HAP-1 (cell line): ENCODE data around the gene SYT8.

ENCODE experiments used
- DNase-seq, 2 experiments: peaks; one replicate each; pipeline ENCODE4 v3.0.0-alpha.2; 2016 to 2020; ENCODE audit warnings: low spot score in 2 of 2
- H3K27me3 ChIP-seq: fragments of 250-450 bp; sonication (Bioruptor Pico); 2 replicates; pipeline ENCODE4 v1.5.1; 2020; ENCODE audit warnings: low read depth, mild to moderate bottlenecking, moderate library complexity
- H3K36me3 ChIP-seq: fragments of 250-450 bp; sonication (Bioruptor Pico); replicated peaks from 2 replicates; pipeline ENCODE4 v1.5.1; 2020; ENCODE audit warnings: mild to moderate bottlenecking
- H3K4me1 ChIP-seq: fragments of 250-450 bp; sonication (Bioruptor Pico); 2 replicates; pipeline ENCODE4 v1.5.1; 2020; ENCODE audit warnings: mild to moderate bottlenecking
- H3K4me3 ChIP-seq: fragments of 250-450 bp; sonication (Bioruptor Pico); 2 replicates; pipeline ENCODE4 v1.5.1; 2020; ENCODE audit warnings: mild to moderate bottlenecking, moderate library complexity
- H3K9me3 ChIP-seq: fragments of 250-450 bp; sonication (Bioruptor Pico); 2 replicates; pipeline ENCODE4 v1.5.1; 2020; ENCODE audit warnings: mild to moderate bottlenecking, moderate library complexity
- in situ Hi-C: fragments of 300-500 bp; cut with MboI; formaldehyde crosslinking; loops from 3 replicates; pipeline ENCODE4 v1.14.3; 2020; ENCODE audit warnings: low sequenced_read_pairs, inconsistent platforms, mixed read lengths

The SYT8 gene

DNA sequence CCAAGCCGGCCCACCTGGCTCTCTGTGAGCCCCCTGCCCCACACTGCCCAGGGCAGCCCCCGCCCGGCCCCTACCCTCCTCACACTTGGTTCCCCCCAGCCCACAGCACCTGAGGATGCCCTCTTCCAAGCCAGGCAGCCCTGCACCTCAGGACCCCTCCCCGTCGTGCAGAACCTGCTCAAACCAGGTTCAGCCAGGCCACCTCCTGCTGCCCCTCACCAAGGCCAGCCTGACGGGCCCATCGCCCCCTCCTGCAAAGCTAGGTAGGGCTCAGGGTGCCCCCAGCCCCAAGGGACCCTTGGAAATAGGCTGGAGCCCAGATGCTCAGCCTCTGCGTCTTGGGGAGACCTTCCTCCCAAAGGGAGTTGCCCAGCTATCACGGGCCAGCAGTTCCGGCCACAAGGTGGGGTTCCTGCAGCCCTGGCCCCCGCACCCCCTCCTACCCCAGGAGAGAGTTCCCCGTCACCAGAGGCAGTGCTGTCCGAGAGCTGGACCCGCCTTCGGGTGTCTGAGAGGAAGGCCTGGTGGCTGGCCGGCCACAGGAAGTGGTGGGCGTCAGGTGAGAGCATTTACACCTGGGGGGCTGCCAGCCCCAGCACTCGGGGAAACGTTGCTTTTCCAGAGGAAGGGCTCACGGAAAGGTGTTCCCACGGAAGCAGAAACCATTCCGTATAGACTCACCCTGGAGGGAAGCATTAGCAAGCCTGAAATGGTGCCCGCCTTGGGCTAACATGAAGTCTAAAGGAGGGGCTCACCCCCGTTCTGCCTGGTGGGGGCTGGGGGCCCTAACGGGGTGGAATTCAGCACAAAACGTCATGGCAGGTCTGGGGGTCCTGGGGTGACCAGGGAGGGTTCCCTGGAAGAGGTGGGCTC lies 3.2 kb upstream of the SYT8 start:
- no peaks in the 10 kb centered on the region; the same call in 1 of the 2 replicates for H3K4me1 ChIP-seq
- in situ Hi-C loops = no loop called here
- H3K9me3 ChIP-seq = no peaks in the 10 kb centered on the region
- no peak overlapping the region for H3K4me3 ChIP-seq
- no peaks in the 10 kb centered on the region for H3K36me3 ChIP-seq
- no peaks in the 10 kb centered on the region for H3K27me3 ChIP-seq
- DNase-seq = no peak

DNA sequence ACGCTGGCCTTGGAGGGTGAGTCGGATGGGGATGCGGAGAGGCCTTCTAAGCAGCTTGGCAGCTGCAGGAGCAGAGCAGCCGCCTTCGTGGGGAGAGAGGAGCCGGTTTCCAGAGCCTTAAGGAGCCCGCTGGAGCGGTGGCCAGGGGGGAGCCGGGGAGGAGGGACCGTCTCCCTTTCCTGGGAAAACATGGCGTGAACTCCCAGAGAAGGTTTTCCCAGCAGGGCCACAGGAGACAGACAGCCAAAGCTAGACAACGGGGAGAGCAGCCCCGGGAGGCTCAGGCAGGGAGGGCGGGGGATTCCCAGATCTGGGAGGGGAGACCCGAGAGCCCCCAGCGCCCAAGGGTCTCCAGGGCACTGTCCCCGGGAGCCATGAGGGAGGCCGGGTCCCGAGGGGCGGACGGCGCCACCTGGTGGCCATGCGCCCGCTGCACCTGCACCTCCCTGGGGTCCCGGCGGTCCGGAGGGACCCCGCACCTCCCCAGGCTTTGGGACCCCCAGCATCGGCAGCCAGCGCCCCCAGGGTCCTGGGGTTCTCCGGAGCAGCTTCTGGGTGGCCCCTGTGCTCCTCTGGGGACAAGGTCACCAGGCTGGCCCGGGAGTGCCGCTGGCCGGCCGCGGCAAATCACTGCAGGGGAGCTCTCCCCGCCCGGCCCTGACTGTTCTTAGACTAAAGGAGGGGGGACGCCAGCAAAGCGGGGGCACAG lies 2.4 kb upstream of the SYT8 start:
- Histone ChIP-seq H3K4me1 (no peaks in the 10 kb centered on the region; the same call in 1 of the 2 replicates), H3K4me3 (peak overlapping the region; percentile 19), H3K9me3 (no peaks in the 10 kb centered on the region), H3K36me3 (no peaks in the 10 kb centered on the region), H3K27me3 (no peaks in the 10 kb centered on the region)
- DNase-seq = peak; percentile 19 to 81
- in situ Hi-C loops = no loop called here

DNA sequence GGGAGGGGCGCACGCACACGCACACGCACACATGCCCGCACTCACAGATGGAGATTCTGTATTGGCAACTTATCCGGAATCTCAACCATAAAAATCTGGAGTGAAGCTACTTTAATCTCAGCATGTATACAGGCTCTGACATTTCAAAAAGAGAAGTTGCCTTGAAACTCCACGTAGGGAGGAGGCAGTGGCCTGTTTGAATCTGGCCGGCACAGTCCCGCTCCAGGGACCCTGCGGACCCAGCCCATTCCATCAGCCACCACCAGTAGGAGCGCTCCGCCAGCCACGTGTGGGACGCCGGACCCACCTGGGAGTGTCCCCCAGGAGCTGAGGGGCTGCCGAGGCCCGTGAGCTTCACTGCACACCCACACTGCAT lies 1.9 kb upstream of the SYT8 start:
- in situ Hi-C loops = no loop called here

DNA sequence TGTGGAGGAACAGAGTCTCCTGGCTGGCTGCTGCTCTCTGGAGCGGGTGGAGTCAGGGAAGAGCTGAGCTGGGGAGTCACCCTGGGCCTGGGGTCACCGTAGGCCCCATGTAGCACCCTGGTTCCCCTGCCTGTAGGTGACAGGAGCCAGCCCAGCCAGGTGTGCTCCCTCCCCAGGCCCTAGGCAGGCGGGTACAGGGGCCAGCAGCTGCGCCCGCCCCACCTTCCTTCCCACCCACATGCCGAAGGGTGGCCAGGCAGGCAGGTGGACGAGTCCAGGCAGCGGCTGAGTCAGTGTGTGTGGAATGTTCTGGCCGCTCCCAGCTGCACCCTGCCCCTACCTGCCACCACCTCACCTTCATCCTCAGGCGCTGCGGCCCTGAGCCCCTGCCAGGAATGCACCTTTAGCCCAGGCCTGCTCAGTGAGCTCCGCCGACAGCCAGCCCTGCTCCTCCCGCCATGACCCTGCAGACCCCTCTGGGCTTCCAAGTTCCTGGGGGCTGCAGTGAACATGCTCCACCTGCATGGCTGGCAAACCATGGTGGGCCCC lies 654 bp upstream of the SYT8 start:
- Histone ChIP-seq H3K4me3 (no peak overlapping the region), H3K27me3 (no peaks in the 10 kb centered on the region), H3K9me3 (no peaks in the 10 kb centered on the region), H3K36me3 (no peaks in the 10 kb centered on the region), H3K4me1 (no peaks in the 10 kb centered on the region; the same call in 1 of the 2 replicates)
- in situ Hi-C loops = no loop called here
- DNase-seq = no peak

More for the DNA sequence above, 1.9 kb upstream of the SYT8 start:
- H3K4me3 ChIP-seq = no peak overlapping the region
- H3K36me3 ChIP-seq = no peaks in the 10 kb centered on the region
- H3K9me3 ChIP-seq = no peaks in the 10 kb centered on the region
- no peak for DNase-seq
- no peaks in the 10 kb centered on the region for H3K27me3 ChIP-seq
- H3K4me1 ChIP-seq = no peaks in the 10 kb centered on the region; the same call in 1 of the 2 replicates

DNA sequence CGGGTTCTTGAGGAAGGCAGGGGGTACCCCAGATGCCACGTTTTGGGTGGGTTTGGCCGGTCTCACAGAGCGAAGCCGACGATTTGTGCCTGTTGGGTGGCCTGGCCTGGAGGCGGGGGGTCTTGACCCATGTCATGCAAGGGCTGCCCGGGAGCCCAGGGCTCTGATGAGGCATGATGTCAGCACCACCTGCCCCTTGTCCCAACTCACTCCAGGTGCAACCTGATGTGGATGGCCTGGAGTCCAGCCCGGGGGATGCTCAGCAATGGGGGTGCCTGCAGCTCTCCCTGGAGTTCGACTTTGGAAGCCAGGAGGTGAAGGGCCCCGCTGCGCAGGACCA lies 851 bp downstream of the SYT8 start:
- H3K36me3 ChIP-seq = no peaks in the 10 kb centered on the region
- no peak overlapping the region for H3K4me3 ChIP-seq
- no peaks in the 10 kb centered on the region for H3K9me3 ChIP-seq
- no peak for DNase-seq
- in situ Hi-C loops = no loop called here
- no peaks in the 10 kb centered on the region for H3K27me3 ChIP-seq
- no peaks in the 10 kb centered on the region; the same call in 1 of the 2 replicates for H3K4me1 ChIP-seq

DNA sequence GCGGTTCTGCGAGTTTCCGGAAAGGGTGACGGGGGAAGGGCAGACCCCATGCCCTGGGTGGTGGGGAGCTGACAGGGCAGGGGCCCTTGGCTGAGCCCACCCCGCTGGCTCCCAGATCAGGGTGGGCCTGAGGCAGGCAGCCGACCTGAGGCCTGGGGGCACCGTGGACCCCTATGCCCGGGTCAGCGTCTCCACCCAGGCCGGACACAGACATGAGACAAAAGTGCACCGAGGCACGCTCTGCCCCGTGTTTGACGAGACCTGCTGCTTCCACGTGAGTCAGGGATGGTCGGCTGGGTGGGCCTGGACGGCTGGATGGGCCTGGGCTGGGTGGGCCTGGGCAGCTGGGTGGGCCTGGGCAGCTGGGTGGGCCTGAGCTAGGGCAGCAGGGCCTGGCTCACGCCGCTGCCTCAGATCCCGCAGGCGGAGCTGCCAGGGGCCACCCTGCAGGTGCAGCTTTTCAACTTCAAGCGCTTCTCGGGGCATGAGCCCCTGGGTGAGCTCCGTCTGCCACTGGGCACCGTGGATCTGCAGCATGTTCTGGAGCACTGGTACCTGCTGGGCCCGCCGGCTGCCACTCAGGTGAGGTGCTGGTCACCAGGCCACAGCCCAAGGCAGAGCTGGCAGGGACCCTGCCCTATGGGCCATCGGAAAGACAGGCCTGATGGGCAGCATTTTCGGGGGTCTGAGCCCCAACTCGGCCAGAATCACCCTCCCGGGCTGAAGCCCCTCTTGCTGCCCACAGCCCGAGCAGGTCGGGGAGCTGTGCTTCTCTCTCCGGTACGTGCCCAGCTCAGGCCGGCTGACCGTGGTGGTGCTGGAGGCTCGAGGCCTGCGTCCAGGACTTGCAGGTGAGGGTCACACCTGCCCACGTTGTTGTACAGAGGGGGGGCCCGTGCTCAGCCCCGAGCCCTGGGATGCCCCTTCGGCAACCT lies 1.5 kb downstream of the SYT8 start:
- no peaks in the 10 kb centered on the region for H3K27me3 ChIP-seq
- H3K36me3 ChIP-seq = no peaks in the 10 kb centered on the region
- no peak for DNase-seq
- in situ Hi-C loops = no loop called here
- H3K4me3 ChIP-seq = no peak overlapping the region
- no peaks in the 10 kb centered on the region for H3K9me3 ChIP-seq
- H3K4me1 ChIP-seq = no peaks in the 10 kb centered on the region; the same call in 1 of the 2 replicates

DNA sequence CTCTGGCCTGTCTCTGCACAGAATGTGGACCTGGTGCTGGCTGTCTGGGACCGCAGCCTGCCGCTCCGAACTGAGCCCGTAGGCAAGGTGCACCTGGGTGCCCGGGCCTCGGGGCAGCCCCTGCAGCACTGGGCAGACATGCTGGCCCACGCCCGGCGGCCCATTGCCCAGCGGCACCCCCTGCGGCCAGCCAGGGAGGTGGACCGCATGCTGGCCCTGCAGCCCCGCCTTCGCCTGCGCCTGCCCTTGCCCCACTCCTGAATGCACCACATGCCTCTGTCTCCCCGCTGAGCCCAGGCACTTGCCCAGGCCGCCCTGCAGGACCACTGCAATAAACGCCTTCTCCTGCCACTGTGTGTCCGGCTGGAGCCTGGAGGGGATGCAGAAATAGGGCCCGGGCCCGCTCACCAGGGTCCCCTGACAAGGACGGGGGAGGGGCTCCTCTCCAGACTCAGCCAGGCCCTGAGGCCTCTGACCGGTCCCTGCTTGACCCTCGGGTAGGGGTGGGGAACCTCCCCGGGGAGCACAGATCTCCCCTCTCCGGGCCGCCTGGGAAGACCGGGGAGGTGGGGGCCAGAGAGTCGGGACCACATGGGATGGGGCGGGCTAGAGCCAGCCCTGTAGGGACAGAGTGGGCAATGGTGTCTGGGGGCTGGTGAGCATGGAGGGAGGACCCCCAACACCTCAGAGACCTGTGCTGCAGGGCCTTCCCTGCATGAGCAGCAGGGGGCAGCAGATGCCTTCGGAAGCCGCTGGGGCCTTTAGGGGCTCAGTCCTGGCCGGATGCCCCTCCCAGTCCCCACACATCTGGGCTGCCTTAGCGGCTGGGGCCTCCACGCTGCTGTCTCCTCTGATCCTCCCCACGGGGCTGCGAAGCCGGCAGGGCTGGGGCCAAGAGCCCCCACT lies 2.6 kb downstream of the SYT8 start:
- in situ Hi-C loops = no loop called here
- DNase-seq = peak; percentile 52 to 86
- Histone ChIP-seq H3K36me3 (no peaks in the 10 kb centered on the region), H3K27me3 (no peaks in the 10 kb centered on the region), H3K4me1 (no peaks in the 10 kb centered on the region; the same call in 1 of the 2 replicates), H3K9me3 (no peaks in the 10 kb centered on the region), H3K4me3 (no peak overlapping the region)

DNA sequence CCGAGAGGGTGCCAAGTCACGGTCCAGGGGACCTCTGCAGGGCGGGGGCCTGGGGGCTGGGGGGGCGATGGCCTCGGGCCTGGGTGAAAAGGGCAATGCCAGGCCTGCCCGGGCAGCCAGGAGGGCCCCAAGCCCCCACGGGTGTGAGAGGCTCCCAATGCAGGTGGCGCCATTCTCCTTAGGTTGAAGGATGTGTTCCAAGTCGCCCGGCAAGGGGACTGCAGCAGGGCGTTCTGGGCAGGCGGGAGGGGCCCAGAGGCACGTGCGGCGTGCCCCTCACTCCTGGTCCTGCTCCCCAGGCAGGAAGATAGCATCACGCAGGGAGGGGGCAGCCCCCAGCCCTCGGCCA lies 3.3 kb downstream of the SYT8 start:
- H3K4me3 ChIP-seq = no peak overlapping the region
- no peak for DNase-seq
- in situ Hi-C loops = no loop called here
- no peaks in the 10 kb centered on the region for H3K27me3 ChIP-seq
- H3K36me3 ChIP-seq = no peaks in the 10 kb centered on the region
- no peaks in the 10 kb centered on the region for H3K9me3 ChIP-seq
- H3K4me1 ChIP-seq = no peaks in the 10 kb centered on the region

DNA sequence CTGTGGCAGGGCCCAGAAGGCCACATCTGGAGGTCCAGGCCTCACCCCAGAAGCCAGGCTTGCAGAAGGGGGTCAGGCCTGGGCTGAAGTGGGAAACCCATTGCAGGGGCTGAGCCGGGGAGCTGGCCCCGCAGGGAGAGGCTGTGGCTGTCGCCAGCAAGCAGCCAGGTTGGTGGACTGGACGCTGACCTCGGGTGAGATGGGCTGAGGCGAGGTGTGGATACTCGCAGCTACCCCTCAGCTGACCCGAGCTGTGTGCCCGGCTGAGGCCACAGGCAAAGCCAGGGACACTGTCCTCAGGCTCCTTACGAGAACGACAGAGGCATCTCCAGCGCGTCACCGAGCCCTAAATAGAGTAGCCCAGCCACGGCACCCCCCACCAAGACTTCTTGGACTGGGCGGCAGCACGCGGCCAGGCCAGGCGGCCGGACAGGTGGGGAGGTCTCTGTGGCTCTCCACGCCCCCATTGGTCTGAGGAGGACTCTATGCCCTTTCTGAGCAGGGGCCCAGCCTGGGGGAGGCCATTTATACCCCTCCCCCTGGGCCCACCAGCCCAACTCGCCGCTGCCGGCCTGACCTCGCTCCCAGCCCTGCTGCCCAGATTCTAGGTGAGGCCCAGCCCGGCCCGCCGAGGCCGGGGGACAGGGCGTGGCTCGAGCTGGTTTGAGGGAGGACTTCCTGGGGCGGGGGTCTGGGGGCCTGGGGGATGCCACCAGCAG lies 3.8 kb downstream of the SYT8 start, which contains the start of gene TNNI2:
TNNI2 (plus strand) TSS at position 556 of the 719 bp plus-strand sequence. CDS start 716 bp downstream, outside the sequence.
- H3K4me1 ChIP-seq = no peaks in the 10 kb centered on the region
- no peaks in the 10 kb centered on the region for H3K27me3 ChIP-seq
- H3K4me3 ChIP-seq = no peak within 1 kb of the TSS
- H3K9me3 ChIP-seq = no peaks in the 10 kb centered on the region
- in situ Hi-C loops = no loop called here
- DNase-seq = no peak
- H3K36me3 ChIP-seq = no peaks in the 10 kb centered on the region

DNA sequence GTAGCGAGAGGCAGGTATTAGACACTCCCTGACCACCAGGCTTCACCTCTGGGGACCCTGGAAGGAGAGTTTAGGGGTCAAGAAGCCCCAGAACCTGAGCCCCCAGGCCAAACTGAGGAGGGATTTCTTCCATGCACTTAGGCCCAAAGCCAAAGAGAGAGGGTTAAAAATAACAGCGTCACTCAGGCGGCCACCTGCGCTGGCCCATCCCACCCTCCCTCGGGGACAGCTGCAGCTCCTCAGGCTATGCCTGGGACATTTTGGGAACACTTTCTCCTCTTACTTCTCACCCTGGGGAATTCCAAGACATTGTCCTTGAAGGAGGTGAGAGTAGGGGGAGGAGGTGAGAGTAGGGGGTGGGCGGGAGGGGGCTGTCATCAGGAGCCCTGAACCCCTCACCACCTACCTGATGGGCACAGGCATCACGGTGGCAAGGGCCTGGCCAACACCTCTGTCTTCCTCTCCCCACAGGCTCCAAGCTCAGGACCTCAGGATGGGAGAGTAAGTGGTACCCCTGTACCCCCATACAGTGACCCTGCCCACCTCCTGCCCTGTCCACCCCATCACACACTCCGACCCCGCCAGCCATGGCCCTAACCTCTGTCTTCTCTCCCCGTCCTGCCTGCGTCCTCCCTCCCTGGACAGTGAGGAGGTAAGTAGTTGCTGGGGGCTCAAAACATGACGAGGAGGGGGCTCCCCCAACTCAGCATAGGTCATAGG lies 4.6 kb downstream of the SYT8 start:
- Histone ChIP-seq H3K9me3 (no peaks in the 10 kb centered on the region), H3K27me3 (no peaks in the 10 kb centered on the region), H3K4me3 (no peak overlapping the region), H3K36me3 (no peaks in the 10 kb centered on the region), H3K4me1 (no peaks in the 10 kb centered on the region)
- in situ Hi-C loops = no loop called here
- DNase-seq = no peak

DNA sequence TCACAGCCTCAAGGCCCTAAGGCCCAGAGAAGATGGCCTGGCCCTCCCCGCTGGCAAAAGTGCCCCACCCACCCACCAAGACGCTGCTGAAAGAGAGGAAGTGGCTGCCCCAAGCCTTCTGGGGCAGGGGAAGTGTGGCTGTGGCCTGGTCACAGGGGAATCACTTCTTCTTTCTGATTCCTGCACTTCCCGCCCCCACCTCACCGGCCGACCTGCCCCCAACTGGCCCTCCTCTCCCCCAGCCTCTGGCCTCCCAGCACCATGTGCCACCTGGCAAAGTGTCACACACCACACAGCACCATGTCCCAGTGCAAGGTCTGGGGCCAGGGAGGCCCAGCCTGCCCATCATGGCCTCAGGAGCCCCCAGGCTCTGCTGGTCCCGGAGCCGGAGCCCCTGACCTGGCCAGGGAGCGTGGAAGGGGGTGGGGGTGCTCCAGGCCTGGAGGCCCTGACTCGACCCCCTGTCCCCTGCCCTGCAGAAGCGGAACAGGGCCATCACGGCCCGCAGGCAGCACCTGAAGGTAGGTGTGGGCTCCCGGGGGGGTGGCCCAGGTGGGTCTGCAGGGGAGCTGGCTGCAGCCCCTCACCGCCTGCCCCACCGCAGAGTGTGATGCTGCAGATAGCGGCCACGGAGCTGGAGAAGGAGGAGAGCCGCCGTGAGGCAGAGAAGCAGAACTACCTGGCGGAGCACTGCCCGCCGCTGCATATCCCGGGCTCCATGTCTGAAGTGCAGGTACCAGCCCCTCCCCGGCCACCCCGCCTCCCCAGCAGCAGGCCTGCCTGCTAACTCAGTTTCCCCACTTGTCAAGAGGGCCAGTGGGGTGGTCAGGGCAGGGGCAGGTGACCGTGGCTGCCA lies 5.4 kb downstream of the SYT8 start:
- in situ Hi-C loops = no loop called here
- DNase-seq = no peak
- no peaks in the 10 kb centered on the region for H3K4me1 ChIP-seq

More for the DNA sequence above, 5.4 kb downstream of the SYT8 start:
- H3K9me3 ChIP-seq = no peaks in the 10 kb centered on the region
- H3K27me3 ChIP-seq = no peaks in the 10 kb centered on the region
- no peak overlapping the region for H3K4me3 ChIP-seq
- H3K36me3 ChIP-seq = no peaks in the 10 kb centered on the region
